ENCODE measurements around the gene FOSL1. TPM values are rescaled to one million over a fixed set of nuclear protein-coding genes. Genes with fewer than 3 reads are reported as not detected.

Gene FOSL1
- total and polyA plus RNA-seq, 2 of the 13 experiments (the other 11 are each of a cell fraction or from before 2014, with no cell fraction given), result 4.0 to 4.1 TPM

DNA sequence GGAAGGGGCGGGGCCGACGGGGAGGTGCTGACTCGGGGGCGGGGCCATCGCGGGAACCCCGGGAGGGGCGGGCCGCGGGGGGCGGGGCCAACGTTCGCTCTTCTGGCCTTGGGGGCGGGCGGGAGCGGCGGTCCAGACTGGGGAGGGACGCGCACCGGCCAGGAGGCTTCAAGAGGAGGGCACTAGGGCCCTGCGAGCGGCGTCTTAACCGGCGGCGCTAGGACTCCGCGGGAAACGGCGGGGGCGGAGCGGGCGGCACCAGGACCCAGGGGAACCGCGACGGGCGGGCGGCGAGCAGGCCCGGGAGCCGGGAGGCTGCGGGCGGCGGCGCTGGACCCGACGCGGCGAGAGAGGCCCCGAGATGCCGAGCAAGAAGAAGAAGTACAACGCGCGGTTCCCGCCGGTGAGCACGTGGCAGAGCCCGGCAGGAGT, 19.0 kb upstream of the FOSL1 start, which contains the start of gene DRAP1 (continued):
- 0 out of 2 replicates have a peak, but pooled peaks have one; percentile 43 for TF ChIP-seq ZSCAN25 (CRISPR knock-in tag; IDR thresholded peaks at IDR 0.05)
- TF ChIP-seq PAX8 (CRISPR knock-in tag; IDR thresholded peaks at IDR 0.05; ENCODE audit: borderline replicate concordance), result peak; percentile 79; the same call in 1 of the 2 replicates
- TF ChIP-seq SALL1 (CRISPR knock-in tag; IDR thresholded peaks at IDR 0.05), result peak; percentile 72
- TF ChIP-seq DPF2 (CRISPR knock-in tag; IDR thresholded peaks at IDR 0.05; ENCODE audit: borderline replicate concordance, low read depth), result no peak
- peak; percentile 78 for TF ChIP-seq MED1 (CRISPR knock-in tag; IDR thresholded peaks at IDR 0.05)
- peak; percentile 63; the same call in 1 of the 2 replicates for TF ChIP-seq HOMEZ (CRISPR knock-in tag; IDR thresholded peaks at IDR 0.05; ENCODE audit: low read depth)
- no peak for TF ChIP-seq SRY (CRISPR knock-in tag; IDR thresholded peaks at IDR 0.05)
- TF ChIP-seq, protein P1, sequence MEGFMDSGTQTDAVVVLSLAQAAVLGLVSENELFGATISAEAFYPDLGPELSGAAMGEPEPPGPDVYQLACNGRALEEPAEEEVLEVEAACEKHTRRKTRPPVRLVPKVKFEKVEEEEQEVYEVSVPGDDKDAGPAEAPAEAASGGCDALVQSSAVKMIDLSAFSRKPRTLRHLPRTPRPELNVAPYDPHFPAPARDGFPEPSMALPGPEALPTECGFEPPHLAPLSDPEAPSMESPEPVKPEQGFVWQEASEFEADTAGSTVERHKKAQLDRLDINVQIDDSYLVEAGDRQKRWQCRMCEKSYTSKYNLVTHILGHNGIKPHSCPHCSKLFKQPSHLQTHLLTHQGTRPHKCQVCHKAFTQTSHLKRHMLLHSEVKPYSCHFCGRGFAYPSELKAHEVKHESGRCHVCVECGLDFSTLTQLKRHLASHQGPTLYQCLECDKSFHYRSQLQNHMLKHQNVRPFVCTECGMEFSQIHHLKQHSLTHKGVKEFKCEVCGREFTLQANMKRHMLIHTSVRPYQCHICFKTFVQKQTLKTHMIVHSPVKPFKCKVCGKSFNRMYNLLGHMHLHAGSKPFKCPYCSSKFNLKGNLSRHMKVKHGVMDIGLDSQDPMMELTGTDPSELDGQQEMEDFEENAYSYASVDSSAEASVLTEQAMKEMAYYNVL (CRISPR knock-in tag; IDR thresholded peaks at IDR 0.05; ENCODE audit: borderline replicate concordance), result 0 out of 2 replicates have a peak, but pooled peaks have one; percentile 34
- TF ChIP-seq NR0B2 (CRISPR knock-in tag; IDR thresholded peaks at IDR 0.05), result peak; percentile 76
- peak; percentile 95; the same call in 1 of the 2 replicates for TF ChIP-seq ZNF614 (CRISPR knock-in tag; IDR thresholded peaks at IDR 0.05; ENCODE audit: borderline replicate concordance)
- TF ChIP-seq, protein P2, sequence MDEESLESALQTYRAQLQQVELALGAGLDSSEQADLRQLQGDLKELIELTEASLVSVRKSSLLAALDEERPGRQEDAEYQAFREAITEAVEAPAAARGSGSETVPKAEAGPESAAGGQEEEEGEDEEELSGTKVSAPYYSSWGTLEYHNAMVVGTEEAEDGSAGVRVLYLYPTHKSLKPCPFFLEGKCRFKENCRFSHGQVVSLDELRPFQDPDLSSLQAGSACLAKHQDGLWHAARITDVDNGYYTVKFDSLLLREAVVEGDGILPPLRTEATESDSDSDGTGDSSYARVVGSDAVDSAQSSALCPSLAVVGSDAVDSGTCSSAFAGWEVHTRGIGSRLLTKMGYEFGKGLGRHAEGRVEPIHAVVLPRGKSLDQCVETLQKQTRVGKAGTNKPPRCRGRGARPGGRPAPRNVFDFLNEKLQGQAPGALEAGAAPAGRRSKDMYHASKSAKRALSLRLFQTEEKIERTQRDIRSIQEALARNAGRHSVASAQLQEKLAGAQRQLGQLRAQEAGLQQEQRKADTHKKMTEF (CRISPR knock-in tag; IDR thresholded peaks at IDR 0.05), result peak; percentile 67; the same call in 1 of the 2 replicates
- no peak for TF ChIP-seq SRSF4 (IDR thresholded peaks at IDR 0.05; ENCODE audit: low read depth, low read length, poor library complexity, severe bottlenecking)
- TF ChIP-seq FOXJ3 (CRISPR knock-in tag; IDR thresholded peaks at IDR 0.05; ENCODE audit: borderline replicate concordance), result no peak
- TF ChIP-seq ZNF280D (CRISPR knock-in tag; IDR thresholded peaks at IDR 0.05), result no peak
- no peak for TF ChIP-seq AFF4 (CRISPR knock-in tag; IDR thresholded peaks at IDR 0.05)
- TF ChIP-seq GATAD2A (CRISPR knock-in tag; IDR thresholded peaks at IDR 0.05), result peak; percentile 57; the same call in 1 of the 2 replicates
